GM19467 (cell line): Measurements from ENCODE around the gene IMPA2.
"Not testable (repeated sequence)": the region's sequence is repeated elsewhere in the genome, so short reads cannot be mapped to it uniquely, and the experiment has no call there.

Source experiments
- ATAC-seq: cut with Tn5 transposase; IDR thresholded peaks from one replicate; pipeline ENCODE4 v1.9.1; 2021; ENCODE audit warnings: mild to moderate bottlenecking, moderate library complexity; ENCODE audit not compliant: unreplicated experiment

The IMPA2 gene

DNA sequence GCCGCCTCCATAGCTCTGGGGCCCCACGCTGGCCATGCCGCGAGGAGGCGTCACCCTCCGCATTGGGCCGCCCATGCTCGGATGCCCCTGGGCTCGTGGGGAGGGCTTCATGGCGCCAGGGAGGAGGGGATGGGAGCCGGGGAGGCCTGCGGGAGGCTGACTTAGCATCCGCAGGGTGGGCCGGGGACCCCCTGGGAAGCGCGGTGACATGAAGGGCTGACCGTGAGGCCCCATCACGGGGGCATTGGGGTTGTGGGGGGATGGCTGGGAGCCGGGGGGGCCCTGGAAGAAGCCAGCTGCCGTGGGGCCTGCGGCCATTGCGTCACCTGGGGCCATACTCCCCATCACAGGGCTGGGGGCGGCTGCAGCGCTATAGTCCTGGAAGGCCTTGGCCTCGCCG is 86.4 kb downstream of the IMPA2 start:
- ATAC-seq, result no peak

DNA sequence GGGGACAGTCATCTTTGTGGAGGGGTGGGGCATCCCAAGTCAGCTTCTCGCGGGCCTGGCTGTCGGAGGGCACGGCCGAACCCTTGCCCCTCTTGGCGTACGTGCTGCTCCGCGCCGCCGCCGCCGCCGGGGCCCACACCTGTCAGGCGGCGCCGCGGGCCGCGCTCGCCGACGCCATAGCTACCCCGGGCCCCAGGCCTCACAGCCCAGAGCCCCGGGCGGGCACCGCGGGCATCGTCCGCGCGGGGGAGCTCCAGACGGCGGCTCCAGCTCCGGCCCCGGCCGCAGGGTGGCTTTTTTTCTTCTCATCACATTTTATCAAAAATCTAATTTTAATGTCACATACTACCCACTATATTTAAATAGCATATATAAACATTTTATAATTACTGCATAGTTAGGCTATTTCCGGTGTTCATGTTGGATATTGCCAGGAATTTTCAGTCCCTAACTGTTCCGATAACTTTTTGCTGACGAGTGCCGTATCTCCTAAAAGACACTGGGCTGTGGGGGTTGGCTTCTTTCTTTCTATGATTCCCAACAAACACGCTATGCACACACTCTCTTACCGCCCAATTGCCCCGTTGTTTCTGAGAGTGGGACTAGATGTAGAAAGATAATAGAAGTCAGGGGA is 87.1 kb downstream of the IMPA2 start:
- ATAC-seq, result not testable (repeated sequence)

DNA sequence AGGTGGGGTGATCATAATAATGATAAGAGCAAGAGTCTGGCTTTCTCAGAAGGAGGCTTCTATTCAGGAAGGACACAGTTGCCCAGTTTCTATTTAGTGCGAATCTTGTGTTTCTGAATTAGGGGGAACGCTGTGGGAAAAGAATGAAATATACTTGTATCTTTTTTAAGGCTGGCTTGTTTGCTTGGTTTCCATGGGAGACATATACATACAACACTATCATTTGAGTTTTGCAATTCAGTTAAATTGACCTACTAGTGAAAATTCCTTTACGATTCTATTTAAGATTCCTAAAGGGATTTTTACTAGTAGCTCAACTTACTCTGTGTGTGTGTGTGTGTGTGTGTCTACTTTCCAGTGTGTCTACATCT is 87.6 kb downstream of the IMPA2 start:
- no peak for ATAC-seq

DNA sequence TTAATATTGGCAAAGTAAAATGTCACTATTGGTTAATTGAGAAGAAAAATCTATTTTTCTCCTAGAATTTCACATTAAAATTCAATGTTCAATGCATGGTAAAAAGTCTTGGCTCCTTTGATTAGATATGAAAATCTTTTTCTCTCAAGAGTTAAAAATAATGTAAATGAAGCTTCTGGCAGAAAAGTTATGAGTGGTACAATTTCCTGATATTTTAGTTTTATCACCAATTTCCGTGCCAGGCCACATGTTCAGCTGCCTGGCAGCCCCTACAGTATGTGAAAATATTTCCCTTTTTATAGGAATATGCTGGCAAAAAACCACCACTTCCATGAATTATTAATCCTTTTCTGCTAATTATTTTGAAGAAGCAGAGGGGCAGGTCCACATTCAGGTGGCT is 89.8 kb downstream of the IMPA2 start:
- not testable (repeated sequence) for ATAC-seq

DNA sequence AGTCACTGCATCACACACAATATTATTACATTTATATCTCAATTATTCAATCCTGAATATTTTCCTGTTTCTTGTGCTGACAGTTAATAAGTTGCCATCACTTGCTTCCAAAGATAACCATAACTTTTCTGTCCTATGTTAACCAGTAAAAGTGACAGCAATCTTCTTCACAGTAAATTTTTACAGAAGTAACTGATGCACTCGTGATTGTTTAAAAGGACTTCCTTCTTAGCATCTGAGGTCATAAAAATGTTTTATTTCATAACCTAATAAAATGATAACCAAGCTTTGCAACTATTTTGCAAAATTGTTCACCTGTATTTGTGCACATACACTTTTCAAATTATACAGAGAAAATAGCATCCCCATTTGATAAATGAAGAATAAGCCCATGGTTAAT is 91.7 kb downstream of the IMPA2 start:
- ATAC-seq, result no peak

DNA sequence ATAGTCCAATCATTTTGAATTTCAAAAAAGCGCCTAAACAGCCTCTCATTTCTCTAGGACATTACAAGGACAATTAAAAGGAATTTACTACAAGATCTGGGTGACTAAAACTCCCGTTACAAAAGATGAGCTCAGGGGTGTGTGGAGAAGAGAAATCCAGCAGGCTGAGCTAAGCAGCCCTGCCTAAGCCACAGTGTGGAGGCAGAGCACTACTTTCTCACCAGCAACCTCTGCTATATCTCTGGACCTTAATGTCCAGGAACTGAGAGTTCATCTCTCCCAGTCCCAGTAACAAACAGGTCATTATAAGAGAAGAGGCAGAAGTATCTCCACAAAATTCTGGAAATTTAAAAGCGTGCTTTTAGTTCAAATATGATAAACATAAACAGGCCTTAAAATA is 93.4 kb downstream of the IMPA2 start:
- no peak for ATAC-seq

DNA sequence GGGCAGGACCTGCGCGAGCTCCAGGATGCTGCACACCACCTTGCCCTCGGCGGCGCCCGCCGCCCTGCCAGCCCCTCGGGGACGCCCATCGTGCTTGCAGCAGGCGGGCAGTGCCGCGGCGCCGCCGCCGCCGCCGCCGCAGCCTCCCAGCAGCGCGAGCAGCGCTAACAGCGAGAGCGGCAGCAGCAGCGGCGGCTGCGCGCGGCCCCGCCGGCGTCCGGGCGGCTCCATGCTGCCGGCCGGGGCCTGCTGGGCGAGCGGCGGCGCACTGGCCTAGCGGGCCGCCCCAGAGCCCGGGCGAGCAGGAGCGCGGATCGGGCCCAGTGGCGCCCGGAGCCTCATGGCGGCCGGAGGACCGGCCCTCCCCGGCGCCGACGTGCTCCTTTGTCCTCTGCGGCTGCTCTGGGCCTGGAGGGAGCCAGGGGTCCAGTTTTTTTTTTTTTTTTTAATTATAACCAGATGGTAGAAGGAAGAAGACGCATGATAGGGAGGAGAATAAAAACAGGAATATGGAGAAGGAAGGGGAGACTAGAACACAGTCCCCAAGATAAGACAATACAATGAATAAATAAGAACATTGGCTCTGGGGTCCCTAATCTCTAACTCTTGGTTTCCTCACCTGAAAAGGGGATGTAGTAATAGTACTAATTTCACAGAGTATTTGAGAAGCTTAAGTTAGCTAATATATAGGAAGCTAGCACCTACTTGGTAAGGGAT is 95.3 kb downstream of the IMPA2 start:
- no peak for ATAC-seq

DNA sequence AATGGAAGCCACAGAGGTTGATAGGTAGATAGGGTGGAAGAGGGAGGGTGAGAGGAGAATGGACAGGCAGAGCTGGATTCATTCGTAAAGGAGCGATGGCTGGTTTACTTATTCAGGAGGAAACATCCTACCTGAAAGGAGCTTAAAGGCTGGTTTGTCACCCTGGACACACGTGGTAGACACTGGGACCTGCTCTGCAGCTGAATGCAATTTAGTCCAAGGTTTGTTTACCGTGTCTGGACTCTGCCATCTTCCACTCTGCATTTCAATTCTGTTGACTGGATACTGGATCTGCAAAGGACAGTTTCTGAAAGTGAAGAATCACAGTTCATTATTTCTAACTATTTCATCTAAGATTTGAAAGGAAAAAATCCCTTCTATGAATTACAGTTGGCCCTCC is 96.7 kb downstream of the IMPA2 start:
- ATAC-seq, result not testable (repeated sequence)

DNA sequence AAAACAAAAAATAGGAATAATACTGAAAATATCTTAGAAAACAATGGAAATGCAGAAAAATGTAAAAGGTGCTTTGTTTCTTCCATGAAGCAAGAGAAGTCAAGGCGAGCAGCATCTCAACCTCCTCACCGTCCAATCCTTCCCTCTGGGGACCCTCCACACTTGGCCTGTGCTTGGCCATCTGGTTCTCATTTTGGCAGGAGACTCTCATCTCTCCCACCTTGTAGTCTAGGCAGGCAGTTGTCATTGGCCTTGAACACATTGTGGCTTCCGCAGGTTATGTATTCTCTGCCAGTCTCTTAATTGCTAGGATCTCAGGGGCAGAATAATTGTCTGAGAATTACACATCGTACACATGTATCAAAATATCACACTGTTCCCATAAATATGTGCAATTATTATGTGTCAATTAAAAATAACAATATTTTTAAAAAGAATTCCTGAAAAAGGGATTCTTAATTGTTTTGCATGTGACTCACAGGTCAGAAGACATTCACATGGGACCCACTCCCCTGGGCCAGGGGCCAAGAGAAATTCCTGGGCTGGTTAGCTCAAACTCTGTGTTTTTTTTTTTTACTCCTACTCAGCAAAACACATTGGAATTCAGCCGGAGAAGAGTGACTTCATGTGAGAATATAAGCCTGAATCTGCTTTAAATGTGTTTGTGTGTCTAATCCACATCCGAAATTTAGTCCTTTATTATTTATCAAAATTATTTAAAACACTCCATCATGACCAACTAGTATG is 98.4 kb downstream of the IMPA2 start:
- no peak for ATAC-seq
